CD4-positive, alpha-beta T cell treated with Interleukin-12 subunit alpha and Interleukin-12 subunit beta, for 1 hour (primary cell): ENCODE measurements around the gene LRRC23.

Experiments
- DNase-seq: peaks from one replicate; pipeline ENCODE4 v3.0.0-alpha.2; 2020

LRRC23 gene

DNA sequence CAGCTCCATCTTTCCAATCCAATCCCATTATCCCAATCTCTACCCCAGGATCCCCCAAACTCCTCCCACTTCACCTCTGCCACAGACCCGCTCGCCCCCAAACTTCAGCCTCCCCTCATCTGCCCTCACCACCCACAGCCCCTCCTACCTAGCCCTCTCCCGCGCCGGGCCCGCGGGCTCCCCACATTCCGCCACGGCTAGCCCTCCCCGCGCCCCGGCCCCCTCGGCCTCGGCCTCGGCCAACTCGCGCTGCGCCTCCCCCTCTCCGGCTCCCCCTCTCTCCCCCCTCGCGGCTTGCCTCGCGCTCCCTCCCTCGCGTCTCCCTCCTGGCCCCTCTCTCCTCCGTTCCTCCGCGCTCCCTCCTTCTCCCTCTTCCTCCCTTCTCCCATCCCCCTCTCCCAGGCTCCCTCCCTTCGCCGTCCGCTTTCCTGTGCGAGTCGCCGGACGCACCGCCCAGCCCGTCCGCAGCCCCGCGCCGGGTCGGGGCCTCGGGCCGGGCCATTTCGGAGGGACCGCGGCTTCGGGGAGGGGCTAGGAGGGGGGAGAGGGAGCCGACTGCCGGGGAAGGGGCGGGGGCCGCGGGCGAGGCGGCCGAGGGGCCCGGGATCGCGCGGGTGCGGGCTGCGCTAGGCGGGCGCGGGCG, 22.9 kb downstream of the LRRC23 start, which contains the start of gene ATN1:
TSS of gene ATN1 (plus strand) at position 581 of the 643 bp plus-strand sequence. CDS start 6,043 bp downstream, outside the sequence.
- DNase-seq, result peak; percentile 55

DNA sequence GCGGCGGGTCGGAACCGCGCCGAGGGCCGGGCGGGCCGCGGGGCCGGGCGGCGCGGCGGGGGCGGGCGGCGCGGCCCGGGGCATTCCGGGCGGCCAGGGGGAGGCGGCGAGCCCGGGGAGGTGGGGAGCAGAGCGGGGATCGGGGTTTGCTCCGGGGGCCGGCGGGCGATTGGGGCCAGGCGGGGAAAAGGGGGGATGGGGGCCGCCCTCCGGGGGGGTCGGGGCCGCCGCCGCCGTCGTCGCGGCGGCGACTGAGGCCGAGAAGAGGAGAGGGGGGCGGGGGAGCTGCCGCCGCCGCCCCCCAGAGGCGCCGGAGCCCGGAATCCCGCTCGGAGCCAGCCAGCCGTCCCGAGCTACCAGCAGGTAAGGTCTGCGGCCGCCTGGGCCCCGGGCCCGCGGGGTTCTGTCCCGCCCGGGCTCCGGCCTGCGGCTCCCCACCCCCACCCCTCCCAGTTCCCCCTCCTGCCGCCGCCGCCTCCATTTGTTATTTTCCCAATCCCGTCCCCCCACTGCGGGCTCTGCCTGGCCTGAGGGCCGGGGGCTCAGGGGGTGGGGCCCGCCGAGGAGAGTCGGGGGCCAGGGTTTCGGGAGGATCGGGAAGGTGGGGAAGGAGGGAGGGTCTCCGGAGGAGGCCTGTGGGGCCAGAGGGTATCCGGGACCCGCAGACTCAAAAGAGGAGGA, 23.5 kb downstream of the LRRC23 start:
- DNase-seq, result peak; percentile 43

DNA sequence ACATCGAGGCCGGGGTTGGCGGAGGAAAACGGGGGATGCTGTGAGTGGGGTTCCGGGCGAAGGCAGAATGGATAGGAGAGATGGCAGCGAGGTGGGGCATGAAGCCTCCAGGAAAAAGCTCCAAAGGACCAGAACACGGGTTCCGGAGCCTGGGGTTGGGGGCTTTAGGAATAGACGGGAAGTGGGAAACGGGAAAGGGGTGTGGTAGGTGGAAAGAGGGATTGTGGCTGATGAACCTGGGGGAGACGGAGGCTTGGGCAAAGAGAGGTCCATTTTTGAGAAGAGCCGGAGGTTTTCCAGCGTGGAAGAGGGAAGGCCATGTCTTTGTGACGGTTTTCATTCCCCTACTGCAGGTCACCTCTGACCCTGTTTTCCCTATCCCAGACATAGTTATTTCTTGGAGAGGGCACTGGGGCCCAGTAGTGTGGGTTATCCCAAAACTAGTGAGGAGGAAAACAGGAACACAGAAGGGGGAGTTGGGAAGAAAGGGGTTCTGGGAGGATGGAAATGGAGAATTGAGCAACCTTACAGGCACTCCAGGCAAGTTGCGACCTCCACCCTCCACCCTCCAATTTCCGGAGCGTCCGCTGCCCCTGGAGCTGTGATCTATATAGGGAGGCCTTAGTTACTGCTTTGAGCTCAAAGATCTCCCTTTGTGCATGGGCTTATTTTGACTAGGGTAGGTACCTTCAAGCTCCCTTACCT, 24.2 kb downstream of the LRRC23 start:
- no peak for DNase-seq

GRCh38 chr12:6929466-6930452, 25.1 kb downstream of the LRRC23 start:
- DNase-seq, result no peak

DNA sequence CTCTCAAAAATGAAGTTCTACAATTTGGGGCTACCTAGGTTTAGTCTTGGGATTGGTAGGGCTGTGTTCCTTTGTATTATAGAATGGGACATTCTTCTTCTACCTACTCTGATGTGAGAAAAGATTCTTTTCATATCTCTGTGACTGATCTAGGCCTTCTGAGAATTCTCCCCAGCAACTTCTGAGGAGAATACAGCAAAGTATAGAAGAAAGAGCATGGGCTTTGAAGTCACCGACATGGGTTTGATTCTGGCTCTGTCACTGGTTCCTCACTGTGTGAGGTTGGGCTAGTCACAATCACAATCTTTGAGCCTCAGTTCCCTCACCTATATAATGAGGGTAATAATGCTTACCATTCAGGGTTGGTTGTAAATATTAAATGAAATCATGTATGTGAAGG, 28.1 kb downstream of the LRRC23 start:
- DNase-seq, result no peak

DNA sequence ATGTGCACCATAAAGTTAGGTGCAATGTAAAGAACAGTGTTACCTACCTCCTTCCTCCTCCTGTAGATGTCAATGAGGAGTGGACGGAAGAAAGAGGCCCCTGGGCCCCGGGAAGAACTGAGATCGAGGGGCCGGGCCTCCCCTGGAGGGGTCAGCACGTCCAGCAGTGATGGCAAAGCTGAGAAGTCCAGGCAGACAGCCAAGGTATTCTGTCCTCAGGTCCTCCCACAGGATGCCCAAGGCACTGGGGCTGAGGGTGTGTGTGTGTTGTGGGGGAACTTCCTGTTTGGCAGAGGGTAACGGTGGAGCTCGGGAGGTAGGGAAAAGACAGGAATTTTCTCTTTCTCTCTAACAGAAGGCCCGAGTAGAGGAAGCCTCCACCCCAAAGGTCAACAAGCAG, 29.5 kb downstream of the LRRC23 start:
- DNase-seq, result no peak

DNA sequence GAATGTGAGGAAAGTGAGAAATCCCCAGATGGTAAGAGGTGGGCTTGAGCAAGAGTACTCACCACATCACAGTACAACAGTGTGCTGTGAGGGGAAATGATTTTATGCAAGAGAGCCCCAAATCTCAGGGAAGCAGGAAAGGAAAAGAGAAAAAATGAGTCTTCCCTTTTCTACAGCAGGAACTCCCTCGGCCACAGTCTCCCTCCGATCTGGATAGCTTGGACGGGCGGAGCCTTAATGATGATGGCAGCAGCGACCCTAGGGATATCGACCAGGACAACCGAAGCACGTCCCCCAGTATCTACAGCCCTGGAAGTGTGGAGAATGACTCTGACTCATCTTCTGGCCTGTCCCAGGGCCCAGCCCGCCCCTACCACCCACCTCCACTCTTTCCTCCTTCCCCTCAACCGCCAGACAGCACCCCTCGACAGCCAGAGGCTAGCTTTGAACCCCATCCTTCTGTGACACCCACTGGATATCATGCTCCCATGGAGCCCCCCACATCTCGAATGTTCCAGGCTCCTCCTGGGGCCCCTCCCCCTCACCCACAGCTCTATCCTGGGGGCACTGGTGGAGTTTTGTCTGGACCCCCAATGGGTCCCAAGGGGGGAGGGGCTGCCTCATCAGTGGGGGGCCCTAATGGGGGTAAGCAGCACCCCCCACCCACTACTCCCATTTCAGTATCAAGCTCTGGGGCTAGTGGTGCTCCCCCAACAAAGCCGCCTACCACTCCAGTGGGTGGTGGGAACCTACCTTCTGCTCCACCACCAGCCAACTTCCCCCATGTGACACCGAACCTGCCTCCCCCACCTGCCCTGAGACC, 31.0 kb downstream of the LRRC23 start:
- no peak for DNase-seq

DNA sequence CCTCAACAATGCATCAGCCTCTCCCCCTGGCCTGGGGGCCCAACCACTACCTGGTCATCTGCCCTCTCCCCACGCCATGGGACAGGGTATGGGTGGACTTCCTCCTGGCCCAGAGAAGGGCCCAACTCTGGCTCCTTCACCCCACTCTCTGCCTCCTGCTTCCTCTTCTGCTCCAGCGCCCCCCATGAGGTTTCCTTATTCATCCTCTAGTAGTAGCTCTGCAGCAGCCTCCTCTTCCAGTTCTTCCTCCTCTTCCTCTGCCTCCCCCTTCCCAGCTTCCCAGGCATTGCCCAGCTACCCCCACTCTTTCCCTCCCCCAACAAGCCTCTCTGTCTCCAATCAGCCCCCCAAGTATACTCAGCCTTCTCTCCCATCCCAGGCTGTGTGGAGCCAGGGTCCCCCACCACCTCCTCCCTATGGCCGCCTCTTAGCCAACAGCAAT, 31.6 kb downstream of the LRRC23 start:
- no peak for DNase-seq

DNA sequence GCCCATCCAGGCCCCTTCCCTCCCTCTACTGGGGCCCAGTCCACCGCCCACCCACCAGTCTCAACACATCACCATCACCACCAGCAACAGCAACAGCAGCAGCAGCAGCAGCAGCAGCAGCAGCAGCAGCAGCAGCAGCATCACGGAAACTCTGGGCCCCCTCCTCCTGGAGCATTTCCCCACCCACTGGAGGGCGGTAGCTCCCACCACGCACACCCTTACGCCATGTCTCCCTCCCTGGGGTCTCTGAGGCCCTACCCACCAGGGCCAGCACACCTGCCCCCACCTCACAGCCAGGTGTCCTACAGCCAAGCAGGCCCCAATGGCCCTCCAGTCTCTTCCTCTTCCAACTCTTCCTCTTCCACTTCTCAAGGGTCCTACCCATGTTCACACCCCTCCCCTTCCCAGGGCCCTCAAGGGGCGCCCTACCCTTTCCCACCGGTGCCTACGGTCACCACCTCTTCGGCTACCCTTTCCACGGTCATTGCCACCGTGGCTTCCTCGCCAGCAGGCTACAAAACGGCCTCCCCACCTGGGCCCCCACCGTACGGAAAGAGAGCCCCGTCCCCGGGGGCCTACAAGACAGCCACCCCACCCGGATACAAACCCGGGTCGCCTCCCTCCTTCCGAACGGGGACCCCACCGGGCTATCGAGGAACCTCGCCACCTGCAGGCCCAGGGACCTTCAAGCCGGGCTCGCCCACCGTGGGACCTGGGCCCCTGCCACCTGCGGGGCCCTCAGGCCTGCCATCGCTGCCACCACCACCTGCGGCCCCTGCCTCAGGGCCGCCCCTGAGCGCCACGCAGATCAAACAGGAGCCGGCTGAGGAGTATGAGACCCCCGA, 32.2 kb downstream of the LRRC23 start:
- DNase-seq, result peak; percentile 57

DNA sequence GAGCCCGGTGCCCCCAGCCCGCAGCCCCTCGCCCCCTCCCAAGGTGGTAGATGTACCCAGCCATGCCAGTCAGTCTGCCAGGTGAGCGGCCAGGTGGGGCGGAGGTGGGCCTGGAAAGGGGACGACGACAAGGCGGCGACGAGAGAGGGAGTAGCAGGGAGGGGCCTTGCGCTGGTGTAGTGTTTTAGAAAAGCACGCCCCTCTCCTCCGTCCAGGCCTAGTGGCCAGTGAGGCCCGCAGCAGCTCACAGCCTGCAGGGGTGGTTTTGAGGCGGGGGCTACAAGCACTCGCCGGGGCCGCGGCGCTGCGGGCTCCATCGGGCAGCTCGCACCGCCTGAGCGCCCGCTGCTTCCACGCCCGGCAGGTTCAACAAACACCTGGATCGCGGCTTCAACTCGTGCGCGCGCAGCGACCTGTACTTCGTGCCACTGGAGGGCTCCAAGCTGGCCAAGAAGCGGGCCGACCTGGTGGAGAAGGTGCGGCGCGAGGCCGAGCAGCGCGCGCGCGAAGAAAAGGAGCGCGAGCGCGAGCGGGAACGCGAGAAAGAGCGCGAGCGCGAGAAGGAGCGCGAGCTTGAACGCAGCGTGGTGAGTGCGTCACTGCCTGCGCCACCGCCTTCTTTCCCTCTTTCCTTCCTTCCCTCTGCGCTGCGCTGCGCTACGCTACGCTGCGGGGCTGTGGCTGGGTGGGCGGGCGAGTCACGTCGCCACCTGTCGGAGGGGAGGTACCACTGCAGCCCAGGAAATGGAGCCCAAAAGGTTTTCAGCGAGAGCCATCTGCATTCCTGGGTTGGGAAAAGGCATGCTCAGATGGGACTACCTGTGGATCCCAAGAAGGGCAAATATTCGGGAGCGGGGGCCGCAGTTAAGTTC, 33.1 kb downstream of the LRRC23 start:
- DNase-seq, result peak; percentile 96

- no peak for DNase-seq
These were observed 34.0 kb downstream of the LRRC23 start for GRCh38 chr12:6938353-6939190.

GRCh38 chr12:6939191-6939540, 34.5 kb downstream of the LRRC23 start:
- no peak for DNase-seq

DNA sequence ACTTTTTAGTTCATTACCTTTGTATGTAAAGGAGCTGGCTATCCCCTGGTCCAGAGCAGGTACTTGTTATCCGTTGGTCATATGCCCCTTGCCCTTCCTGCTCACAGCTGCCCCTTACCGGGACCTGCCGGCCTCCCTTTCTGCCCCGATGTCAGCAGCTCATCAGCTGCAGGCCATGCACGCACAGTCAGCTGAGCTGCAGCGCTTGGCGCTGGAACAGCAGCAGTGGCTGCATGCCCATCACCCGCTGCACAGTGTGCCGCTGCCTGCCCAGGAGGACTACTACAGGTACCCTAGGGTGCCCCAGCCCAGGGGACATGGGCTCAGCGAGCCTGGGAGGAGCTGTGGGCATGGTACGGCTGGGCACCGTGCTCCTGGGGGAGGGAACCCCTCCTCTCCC, 36.6 kb downstream of the LRRC23 start:
- no peak for DNase-seq

DNA sequence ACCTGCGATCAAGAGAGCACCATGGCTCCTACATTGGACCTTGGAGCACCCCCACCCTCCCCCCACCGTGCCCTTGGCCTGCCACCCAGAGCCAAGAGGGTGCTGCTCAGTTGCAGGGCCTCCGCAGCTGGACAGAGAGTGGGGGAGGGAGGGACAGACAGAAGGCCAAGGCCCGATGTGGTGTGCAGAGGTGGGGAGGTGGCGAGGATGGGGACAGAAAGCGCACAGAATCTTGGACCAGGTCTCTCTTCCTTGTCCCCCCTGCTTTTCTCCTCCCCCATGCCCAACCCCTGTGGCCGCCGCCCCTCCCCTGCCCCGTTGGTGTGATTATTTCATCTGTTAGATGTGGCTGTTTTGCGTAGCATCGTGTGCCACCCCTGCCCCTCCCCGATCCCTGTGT, 37.2 kb downstream of the LRRC23 start:
- DNase-seq, result no peak

DNA sequence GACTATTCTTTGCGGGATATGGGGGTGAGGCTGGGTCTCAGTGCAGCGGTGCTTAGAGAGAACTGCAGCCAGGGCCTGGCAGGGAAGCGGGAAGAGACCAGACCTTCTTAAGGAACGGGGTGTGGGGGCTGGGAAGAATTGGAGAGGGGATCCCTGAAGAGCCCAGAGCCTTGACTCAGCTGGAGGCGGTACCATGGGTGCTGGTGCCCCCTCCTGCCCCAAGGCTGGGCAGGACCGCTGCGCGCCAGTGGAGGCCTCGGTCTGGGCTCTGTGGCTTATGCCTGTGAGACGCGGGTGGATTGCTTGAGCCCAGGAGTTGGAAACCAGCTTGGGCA, 37.7 kb downstream of the LRRC23 start:
- no peak for DNase-seq

GRCh38 chr12:6943389-6943721, 38.7 kb downstream of the LRRC23 start:
- DNase-seq, result peak; percentile 92

GRCh38 chr12:6943722-6944380, 39.2 kb downstream of the LRRC23 start, which contains the start of the genes C12orf57 and RNU7-1:
Gene C12orf57, plus strand, starts transcription at chr12:6944022. Its CDS starts 100 bp downstream, at chr12:6944122.
Gene RNU7-1, plus strand, starts transcription at chr12:6943816.
- DNase-seq, result peak; percentile 88
